ENCODE measurements around the gene NPFFR2. TPM values are rescaled to one million over a fixed set of nuclear protein-coding genes. Genes with fewer than 3 reads are reported as not detected.

Gene NPFFR2
- total and polyA plus RNA-seq, 2 experiments from 2014 or later, result 0.28 to 2.9 TPM

GRCh38 chr4:71995297-71995696 lies 36.5 kb upstream of the NPFFR2 start:
- H3K4me3 Mint-ChIP-seq, result no peak overlapping the region
- no peaks in the 10 kb centered on the region for H3K4me1 Mint-ChIP-seq
- H3K36me3 ChIP-seq (ENCODE audit: insufficient read depth), result peaks cover 11% of the 10 kb centered on the region
- no peak overlapping the region for H3K4me2 ChIP-seq
- DNase-seq (ENCODE audit: low spot score) (no peak), ATAC-seq (no peak)
- no peaks in the 10 kb centered on the region for H3K27me3 ChIP-seq (ENCODE audit: insufficient read depth)
- no peaks in the 10 kb centered on the region for H3F3A ChIP-seq (replicated peaks; ENCODE audit: low read depth)
- no peaks in the 10 kb centered on the region for H4K20me1 ChIP-seq (replicated peaks; ENCODE audit: insufficient read depth)
- no peak overlapping the region for H3K27ac Mint-ChIP-seq
- H3K27ac ChIP-seq (ENCODE audit: low read depth), result no peak overlapping the region
- no peak for TF ChIP-seq CTCF (conservative IDR thresholded peaks at IDR 0.05; ENCODE audit: low read depth in 2 of 2)
- TF ChIP-seq EZH2 (IDR thresholded peaks at IDR 0.05; ENCODE audit: low read depth, unreplicated experiment), result no peak
- TF ChIP-seq NANOG (IDR thresholded peaks at IDR 0.05; ENCODE audit: borderline replicate concordance), result no peak
- no peak for TF ChIP-seq ZNF114 (CRISPR knock-in tag; IDR thresholded peaks at IDR 0.05)
- no peak for TF ChIP-seq REST (IDR thresholded peaks at IDR 0.05; ENCODE audit: unreplicated experiment)
- no peak for TF ChIP-seq EZH2phosphoT487 (IDR thresholded peaks at IDR 0.05; ENCODE audit: unreplicated experiment)
- TF ChIP-seq POLR2AphosphoS5 (IDR thresholded peaks at IDR 0.05; ENCODE audit: low read depth), result no peak
- no peak for TF ChIP-seq ETS1 (IDR thresholded peaks at IDR 0.05)
- TF ChIP-seq JUNB (IDR thresholded peaks at IDR 0.05; ENCODE audit: unreplicated experiment), result no peak
- TF ChIP-seq ZNF462 (CRISPR knock-in tag; IDR thresholded peaks at IDR 0.05), result no peak
- TF ChIP-seq STAT1 (IDR thresholded peaks at IDR 0.05; ENCODE audit: unreplicated experiment), result no peak
- TF ChIP-seq ZNF331 (CRISPR knock-in tag; IDR thresholded peaks at IDR 0.05; ENCODE audit: low read depth), result no peak
- no peak for TF ChIP-seq CREB1 (CRISPR knock-in tag; IDR thresholded peaks at IDR 0.05; ENCODE audit: low read depth)
- H3K4me1 ChIP-seq (ENCODE audit: insufficient read depth), result no peaks in the 10 kb centered on the region
- H3K9me2 ChIP-seq (ENCODE audit: insufficient read depth), result peaks cover 5% of the 10 kb centered on the region
- H2AFZ ChIP-seq, result no peak overlapping the region
- H3K9me3 Mint-ChIP-seq, result peaks cover 55% of the 10 kb centered on the region
- no peaks in the 10 kb centered on the region for H3K27me3 Mint-ChIP-seq (ENCODE audit: insufficient read depth, low read depth, poor library complexity)
- peaks cover 54% of the 10 kb centered on the region for H3K36me3 Mint-ChIP-seq (ENCODE audit: low read depth)
- no peaks in the 10 kb centered on the region for H3K79me2 ChIP-seq (replicated peaks; ENCODE audit: insufficient read depth)
- no peak overlapping the region for H3K4me3 ChIP-seq

Data from GM23338 (cell line).